AG04450 (cell line): Measurements from ENCODE around the gene ZBTB8A. TPM values are rescaled to one million over a fixed set of nuclear protein-coding genes. Genes with fewer than 3 reads are reported as not detected.

Source experiments
- CTCF ChIA-PET: fragments of 300-600, 350-600 bp; formaldehyde crosslinking; extraction: SDS; loops from one replicate; lab custom pipeline; 2022; ENCODE audit warnings: antibody characterized with exemption, inconsistent platforms; lab: Charles Lee
- POLR2A ChIA-PET: fragments of 350-600 bp; formaldehyde crosslinking; extraction: SDS; loops from one replicate; lab custom pipeline; 2021; ENCODE audit warnings: antibody characterized with exemption, inconsistent platforms; lab: Yijun Ruan, JAX
- DNase-seq: peaks from one replicate; pipeline ENCODE4 v3.0.0-alpha.2; 2011; ENCODE audit warnings: low read depth, low spot score
- H3K27ac ChIP-seq: one replicate; pipeline ENCODE4 v1.5.1; 2012; ENCODE audit warnings: low read depth, low read length, control low read depth
- H3K27me3 ChIP-seq: one replicate; pipeline ENCODE4 v1.6.0; 2012; ENCODE audit warnings: low read length; ENCODE audit not compliant: control insufficient read depth, insufficient read depth
- H3K4me3 ChIP-seq: 2 replicates; pipeline ENCODE4 v1.5.1; 2011; ENCODE audit warnings: mild to moderate bottlenecking, low read depth, low read length, control low read depth
- H3K9me3 ChIP-seq: 2 replicates; pipeline ENCODE4 v1.5.1; 2012; ENCODE audit warnings: low read length; ENCODE audit not compliant: control insufficient read depth, insufficient read depth
- CTCF ChIP-seq: IDR thresholded peaks from 2 replicates; pipeline ENCODE4 v1.5.1; 2011; ENCODE audit warnings: low read depth, low read length, control low read depth, inconsistent platforms
- polyA plus RNA-seq: library from polyadenylated mRNA; depleted of rRNA; stranded (reverse); fragments of >200 nt; gene quantifications from 2 replicates; pipeline ENCODE4 v1.2.3, GENCODE V29; 2011

Gene ZBTB8A
- polyA plus RNA-seq, 1 experiment = 7.2 TPM

- ChIA-PET CTCF (interaction anchor here (1.7 kb wide), 1 partner anchor 85 kb away, joined by 5 read pairs; no protein-coding TSS in a partner anchor), POLR2A (no interaction called here)
- Histone ChIP-seq H3K27ac (no peak overlapping the region), H3K9me3 (no peaks in the 10 kb centered on the region), H3K27me3 (no peaks in the 10 kb centered on the region), H3K4me3 (no peak overlapping the region)
- TF ChIP-seq CTCF = no peak
- no peak for DNase-seq
These were observed 66.6 kb downstream of the ZBTB8A start for GRCh38 chr1:32605711-32606424.

- POLR2A ChIA-PET = no interaction called here
- Histone ChIP-seq H3K9me3 (no peaks in the 10 kb centered on the region), H3K27me3 (no peaks in the 10 kb centered on the region), H3K27ac (no peak overlapping the region), H3K4me3 (no peak overlapping the region)
- TF ChIP-seq CTCF = no peak
- DNase-seq = no peak
- CTCF ChIA-PET = no interaction called here
These were observed 67.5 kb downstream of the ZBTB8A start for GRCh38 chr1:32606565-32607371.

GRCh38 chr1:32609180-32609579, 70.0 kb downstream of the ZBTB8A start:
- TF ChIP-seq CTCF = no peak
- no peak overlapping the region for H3K4me3 ChIP-seq
- no peaks in the 10 kb centered on the region for H3K27me3 ChIP-seq
- no peaks in the 10 kb centered on the region for H3K9me3 ChIP-seq
- ChIA-PET POLR2A (no interaction called here), CTCF (interaction anchor here (0.6 kb wide), 1 partner anchor 89 kb away, joined by 3 read pairs; no protein-coding TSS in a partner anchor)
- no peak overlapping the region for H3K27ac ChIP-seq
- no peak for DNase-seq

GRCh38 chr1:32611859-32612188, 72.6 kb downstream of the ZBTB8A start:
- TF ChIP-seq CTCF = no peak
- no peak for DNase-seq
- Histone ChIP-seq H3K27me3 (no peaks in the 10 kb centered on the region), H3K27ac (no peak overlapping the region), H3K9me3 (no peaks in the 10 kb centered on the region), H3K4me3 (peak overlapping the region; percentile 47)
- CTCF ChIA-PET = no interaction called here
- POLR2A ChIA-PET = no interaction called here
